ENCODE results near the gene GSK3A.

Gene GSK3A

GRCh38 chr19:42288387-42288786 is 46.0 kb upstream of the GSK3A start:
- FAIRE-seq (no peak), DNase-seq (ENCODE audit: insufficient read length, low spot score) (no peak)
- TF ChIP-seq CTCF (IDR thresholded peaks at IDR 0.05; ENCODE audit: insufficient read depth, missing control alignments) = no peak

GRCh38 chr19:42287827-42288107 is 45.4 kb upstream of the GSK3A start:
- TF ChIP-seq CTCF (IDR thresholded peaks at IDR 0.05; ENCODE audit: insufficient read depth, missing control alignments) = no peak
- FAIRE-seq = no peak
- no peak for DNase-seq (ENCODE audit: insufficient read length, low spot score)

GRCh38 chr19:42287017-42287826 is 44.8 kb upstream of the GSK3A start:
- FAIRE-seq (no peak), DNase-seq (ENCODE audit: insufficient read length, low spot score) (no peak)
- no peak for TF ChIP-seq CTCF (IDR thresholded peaks at IDR 0.05; ENCODE audit: insufficient read depth, missing control alignments)

GRCh38 chr19:42286349-42287016 is 44.1 kb upstream of the GSK3A start:
- DNase-seq (ENCODE audit: insufficient read length, low spot score) (no peak), FAIRE-seq (no peak)
- TF ChIP-seq CTCF (IDR thresholded peaks at IDR 0.05; ENCODE audit: insufficient read depth, missing control alignments) = no peak

GRCh38 chr19:42285988-42286348 is 43.6 kb upstream of the GSK3A start:
- FAIRE-seq = no peak
- no peak for TF ChIP-seq CTCF (IDR thresholded peaks at IDR 0.05; ENCODE audit: insufficient read depth, missing control alignments)
- no peak for DNase-seq (ENCODE audit: insufficient read length, low spot score)

GRCh38 chr19:42285541-42285941 is 43.1 kb upstream of the GSK3A start:
- TF ChIP-seq CTCF (IDR thresholded peaks at IDR 0.05; ENCODE audit: insufficient read depth, missing control alignments) = no peak
- no peak for DNase-seq (ENCODE audit: insufficient read length, low spot score)
- FAIRE-seq = no peak

Data from D721Med (cell line).